HCT116 (cell line): ENCODE results near the gene NPIPB8.
"Not testable (repeated sequence)": the region's sequence is repeated elsewhere in the genome, so short reads cannot be mapped to it uniquely, and the experiment has no call there.

Experiments
- CEBPB ChIP-seq: IDR thresholded peaks from 2 replicates; pipeline ENCODE4 v1.6.1; 2012; ENCODE audit warnings: low read depth
- CTCF ChIP-seq, 3 experiments: fragments of 200-600 bp in 1 of 3; sonication (generic) in 1 of 3; IDR thresholded peaks in 2 of 3; conservative IDR thresholded peaks in 1 of 3; 2 replicates each; pipeline ENCODE4 v1.5.1; 2012 to 2017; ENCODE audit warnings: low read depth in 2 of 3, low read length in 2 of 3, antibody characterized with exemption in 1 of 3, borderline replicate concordance in 1 of 3, control low read depth in 1 of 3, mild to moderate bottlenecking in 1 of 3, mixed read lengths in 1 of 3, mixed run types in 1 of 3, moderate library complexity in 1 of 3; ENCODE audit not compliant: insufficient read depth in 1 of 3
- EGR1 ChIP-seq: IDR thresholded peaks from 2 replicates; pipeline ENCODE4 v1.6.1; 2012; ENCODE audit warnings: low read depth
- EZH2phosphoT487 ChIP-seq: fragments of 200-600 bp; IDR thresholded peaks from 2 replicates; pipeline ENCODE4 v1.6.1; 2018; ENCODE audit warnings: antibody characterized with exemption, borderline replicate concordance
- MAX ChIP-seq: IDR thresholded peaks from 2 replicates; pipeline ENCODE4 v1.6.1; 2012
- POLR2A ChIP-seq: IDR thresholded peaks from 2 replicates; pipeline ENCODE4 v1.7.0; 2011; ENCODE audit warnings: borderline replicate concordance; ENCODE audit not compliant: insufficient read depth, insufficient read length; ENCODE audit errors: extremely low read depth
- POLR2AphosphoS5 ChIP-seq: IDR thresholded peaks from 2 replicates; pipeline ENCODE4 v1.6.1; 2011; ENCODE audit warnings: mild to moderate bottlenecking, low read depth, low read length, moderate library complexity
- REST ChIP-seq: IDR thresholded peaks from 2 replicates; pipeline ENCODE4 v1.6.1; 2012; ENCODE audit warnings: low read depth
- SIN3A ChIP-seq: IDR thresholded peaks from 2 replicates; pipeline ENCODE4 v1.6.1; 2012; ENCODE audit warnings: low read depth
- YY1 ChIP-seq: IDR thresholded peaks from 2 replicates; pipeline ENCODE4 v1.6.1; 2011; ENCODE audit warnings: low read length, low read depth, moderate library complexity, mild to moderate bottlenecking; ENCODE audit not compliant: insufficient replicate concordance; ENCODE audit errors: extremely low read depth
- ZNF274 ChIP-seq: fragments of 200-500 bp; sonication (Bioruptor generic); IDR thresholded peaks from 2 replicates; pipeline ENCODE4 v1.6.1; 2014; ENCODE audit warnings: mild to moderate bottlenecking, low read depth, low read length, inconsistent platforms

- TF ChIP-seq CEBPB; EZH2phosphoT487; CTCF (IDR thresholded peaks at IDR 0.05 in 2 of 3, conservative IDR thresholded peaks at IDR 0.05 in 1 of 3; ENCODE audit: borderline replicate concordance in 1 of 3, insufficient read depth in 1 of 3, low read depth in 2 of 3, low read length in 2 of 3); SIN3A; POLR2A; REST; POLR2AphosphoS5; MAX; YY1; EGR1; ZNF274: not testable (repeated sequence)
These were observed at the start of gene NPIPB8 for GRCh38 chr16:28637765-28638164.
